Activated CD4-positive, alpha-beta memory T cell treated with anti-CD3 and anti-CD28 coated beads, Interleukin-2, amount 10 ng/mL, durations not matched to agents 7 days and 5 days (primary cell): ENCODE data around the gene ZNF575. TPM values are rescaled to one million over a fixed set of nuclear protein-coding genes. Genes with fewer than 3 reads are reported as not detected.
"Not testable (repeated sequence)": the region's sequence is repeated elsewhere in the genome, so short reads cannot be mapped to it uniquely, and the experiment has no call there.

Experiments
- CTCF ChIA-PET: fragments of 350-600 bp; sonication (Branson Sonifier 250); formaldehyde crosslinking; loops from one replicate; lab custom pipeline; 2021; ENCODE audit warnings: antibody characterized with exemption, inconsistent platforms; lab: Charles Lee
- POLR2A ChIA-PET: fragments of 350-600 bp; sonication (Branson Sonifier 250); formaldehyde crosslinking; loops from one replicate; lab custom pipeline; 2021; ENCODE audit warnings: antibody characterized with exemption; lab: Charles Lee
- DNase-seq: peaks from one replicate; pipeline ENCODE4 v3.0.0-alpha.2; 2020
- H3K27ac Mint-ChIP-seq: one replicate; pipeline ENCODE4 v1.8.0; 2021; ENCODE audit warnings: mild to moderate bottlenecking, mixed read lengths
- H3K27me3 Mint-ChIP-seq: one replicate; pipeline ENCODE4 v1.8.0; 2021; ENCODE audit warnings: mixed read lengths
- H3K36me3 Mint-ChIP-seq: one replicate; pipeline ENCODE4 v1.8.0; 2021; ENCODE audit warnings: low read depth, mixed read lengths
- H3K4me1 Mint-ChIP-seq: one replicate; pipeline ENCODE4 v1.8.0; 2021; ENCODE audit warnings: mixed read lengths
- H3K4me3 Mint-ChIP-seq: one replicate; pipeline ENCODE4 v1.8.0; 2021; ENCODE audit warnings: mild to moderate bottlenecking, mixed read lengths
- H3K9me3 Mint-ChIP-seq: one replicate; pipeline ENCODE4 v1.8.0; 2021; ENCODE audit warnings: mixed read lengths
- total RNA-seq, 2 experiments: library from RNA; stranded (reverse); gene quantifications; one replicate each; pipeline ENCODE4 v1.2.3, GENCODE V29; 2021

The ZNF575 gene
- total RNA-seq, 2 experiments from 2014 or later = 4.1 to 4.8 TPM

DNA sequence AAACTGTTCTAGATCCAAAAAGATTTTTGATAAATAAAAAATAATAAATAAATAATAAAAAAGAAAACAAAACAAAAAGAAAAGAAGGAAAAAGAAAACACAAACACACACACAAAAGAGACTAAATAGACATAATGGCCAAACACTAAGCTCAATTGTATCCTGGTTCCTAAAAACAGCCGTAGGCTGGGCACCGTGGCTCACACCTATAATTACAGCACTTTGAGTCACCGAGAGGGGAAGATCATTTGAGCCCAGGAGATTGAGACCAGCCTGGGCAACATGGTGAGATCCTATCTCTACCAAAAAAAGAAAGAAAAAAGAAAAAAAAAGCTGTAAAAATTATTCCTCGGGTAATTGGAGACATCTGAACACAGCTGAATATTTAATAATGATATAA lies 14.9 kb upstream of the ZNF575 start:
- no peaks in the 10 kb centered on the region for H3K9me3 Mint-ChIP-seq
- H3K27ac Mint-ChIP-seq = no peak overlapping the region
- no peak overlapping the region for H3K4me3 Mint-ChIP-seq
- no peaks in the 10 kb centered on the region for H3K27me3 Mint-ChIP-seq
- ChIA-PET POLR2A (interaction anchor here (1.7 kb wide), 1 partner anchor 14 kb away, joined by 5 read pairs; the partner anchor contains the start of gene PHLDB3), CTCF (interaction anchor here (0.6 to 9.8 kb wide), 12 partner anchors 10 to 1249 kb away, joined by 3 to 198 read pairs (median 14); partner anchors contain the start of genes CIC and PHLDB3)
- peaks cover 14% of the 10 kb centered on the region for H3K4me1 Mint-ChIP-seq
- no peak for DNase-seq
- peaks cover 30% of the 10 kb centered on the region for H3K36me3 Mint-ChIP-seq

GRCh38 chr19:43519436-43520088 lies 13.4 kb upstream of the ZNF575 start:
- Mint-ChIP-seq H3K36me3 (peaks cover 25% of the 10 kb centered on the region), H3K4me1 (peaks cover 19% of the 10 kb centered on the region), H3K4me3 (no peak overlapping the region), H3K27ac (no peak overlapping the region), H3K27me3 (no peaks in the 10 kb centered on the region), H3K9me3 (no peaks in the 10 kb centered on the region)
- ChIA-PET CTCF (interaction anchor here (0.7 to 9.8 kb wide), 26 partner anchors 9 to 1856 kb away, joined by 3 to 198 read pairs (median 6); partner anchors contain the start of genes PHLDB3 and ZNF575), POLR2A (interaction anchor here (0.6 to 2.0 kb wide), 4 partner anchors 13 to 87 kb away, joined by 3 to 15 read pairs (median 6); partner anchors contain the start of gene ZNF575)
- peak; percentile 80 for DNase-seq

- no peak overlapping the region for H3K27ac Mint-ChIP-seq
- H3K36me3 Mint-ChIP-seq = peaks cover 18% of the 10 kb centered on the region
- no peak for DNase-seq
- H3K27me3 Mint-ChIP-seq = no peaks in the 10 kb centered on the region
- ChIA-PET CTCF (interaction anchor here (1.1 to 9.8 kb wide), 3 partner anchors 74 to 92 kb away, joined by 4 to 198 read pairs (median 4); no protein-coding TSS in a partner anchor), POLR2A (no interaction called here)
- no peaks in the 10 kb centered on the region for H3K9me3 Mint-ChIP-seq
- peaks cover 27% of the 10 kb centered on the region for H3K4me1 Mint-ChIP-seq
- no peak overlapping the region for H3K4me3 Mint-ChIP-seq
These were observed 10.1 kb upstream of the ZNF575 start for GRCh38 chr19:43522929-43523328.

GRCh38 chr19:43523696-43524095 lies 9.3 kb upstream of the ZNF575 start:
- H3K27me3 Mint-ChIP-seq, H3K4me3 Mint-ChIP-seq, DNase-seq, H3K27ac Mint-ChIP-seq, H3K9me3 Mint-ChIP-seq: not testable (repeated sequence)
- ChIA-PET POLR2A (interaction anchor here (1.8 to 4.0 kb wide), 2 partner anchors 19 to 85 kb away, joined by 9 to 23 read pairs; partner anchors contain the start of gene PHLDB3), CTCF (interaction anchor here (3.2 to 9.8 kb wide), 3 partner anchors 31 to 93 kb away, joined by 18 to 198 read pairs (median 33); no protein-coding TSS in a partner anchor)
- Mint-ChIP-seq H3K36me3 (peaks cover 18% of the 10 kb centered on the region), H3K4me1 (peaks cover 29% of the 10 kb centered on the region)

- H3K4me3 Mint-ChIP-seq = peak overlapping the region; percentile 94
- H3K27me3 Mint-ChIP-seq = no peaks in the 10 kb centered on the region
- no peaks in the 10 kb centered on the region for H3K9me3 Mint-ChIP-seq
- peak overlapping the region; percentile 79 for H3K27ac Mint-ChIP-seq
- POLR2A ChIA-PET = interaction anchor here (0.9 to 4.0 kb wide), 11 partner anchors 8 to 98 kb away, joined by 3 to 23 read pairs (median 4); partner anchors contain the start of genes IRGQ, PHLDB3, PINLYP and XRCC1
- CTCF ChIA-PET = interaction anchor here (1.3 to 9.8 kb wide), 10 partner anchors 8 to 143 kb away, joined by 4 to 198 read pairs (median 9); partner anchors contain the start of gene ZNF575
- peaks cover 14% of the 10 kb centered on the region for H3K36me3 Mint-ChIP-seq
- DNase-seq = peak; percentile 46
- H3K4me1 Mint-ChIP-seq = peaks cover 24% of the 10 kb centered on the region
These were observed 7.8 kb upstream of the ZNF575 start for GRCh38 chr19:43524922-43525835.

DNA sequence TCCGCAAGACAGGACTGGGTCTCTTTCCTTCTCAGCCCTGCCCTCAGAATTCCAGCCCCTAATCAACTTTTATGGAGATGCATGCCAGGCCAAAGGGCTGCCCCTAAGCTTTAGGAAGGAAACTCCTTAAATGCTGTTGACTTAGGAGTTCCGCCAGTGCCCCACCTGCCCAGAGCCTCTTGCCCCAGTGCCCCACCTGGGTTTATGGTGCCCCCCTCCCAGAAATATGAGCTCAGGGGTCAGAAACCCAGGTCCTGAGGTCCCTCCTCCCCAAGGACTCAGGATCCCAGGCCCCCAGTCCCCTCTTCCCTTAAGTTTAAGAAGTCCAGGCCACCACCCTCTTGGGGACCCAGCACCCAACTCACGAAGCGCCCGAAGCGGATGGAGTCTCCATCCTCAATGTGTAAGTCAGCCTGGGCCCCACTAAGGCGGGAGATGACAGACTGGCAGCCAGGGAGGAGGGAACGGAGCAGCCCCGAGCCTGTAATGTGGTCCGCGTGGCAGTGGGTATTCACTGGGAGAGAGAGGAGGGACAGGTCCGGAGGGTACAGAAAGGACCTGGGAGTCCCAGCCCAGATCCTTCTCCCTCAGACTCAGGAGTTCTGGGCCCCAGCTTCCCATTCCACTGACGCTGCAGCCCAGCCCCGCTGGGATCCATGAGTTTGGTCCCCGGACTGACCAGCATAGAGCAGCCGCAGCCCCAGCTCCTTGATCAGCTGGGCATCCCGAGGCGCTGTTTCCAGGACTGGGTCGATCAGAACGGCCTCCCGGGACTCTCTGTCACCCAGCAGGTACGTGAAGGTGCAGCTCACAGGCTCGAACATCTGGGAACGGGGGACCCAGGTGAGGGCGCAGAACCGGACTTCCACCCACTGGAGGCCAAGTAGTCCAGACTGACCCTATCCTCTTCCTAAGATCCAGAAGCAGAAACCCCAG lies 6.9 kb upstream of the ZNF575 start:
- DNase-seq = peak; percentile 42
- CTCF ChIA-PET = interaction anchor here (1.3 to 9.8 kb wide), 7 partner anchors 29 to 142 kb away, joined by 4 to 198 read pairs (median 18); no protein-coding TSS in a partner anchor
- POLR2A ChIA-PET = interaction anchor here (0.9 to 4.0 kb wide), 5 partner anchors 20 to 87 kb away, joined by 3 to 23 read pairs (median 10); partner anchors contain the start of genes IRGQ, PINLYP, XRCC1 and ZNF576
- H3K4me3 Mint-ChIP-seq = peak overlapping the region; percentile 94
- H3K27ac Mint-ChIP-seq = peak overlapping the region; percentile 79
- H3K36me3 Mint-ChIP-seq = peaks cover 12% of the 10 kb centered on the region
- H3K9me3 Mint-ChIP-seq = no peaks in the 10 kb centered on the region
- peaks cover 24% of the 10 kb centered on the region for H3K4me1 Mint-ChIP-seq
- H3K27me3 Mint-ChIP-seq = no peaks in the 10 kb centered on the region

DNA sequence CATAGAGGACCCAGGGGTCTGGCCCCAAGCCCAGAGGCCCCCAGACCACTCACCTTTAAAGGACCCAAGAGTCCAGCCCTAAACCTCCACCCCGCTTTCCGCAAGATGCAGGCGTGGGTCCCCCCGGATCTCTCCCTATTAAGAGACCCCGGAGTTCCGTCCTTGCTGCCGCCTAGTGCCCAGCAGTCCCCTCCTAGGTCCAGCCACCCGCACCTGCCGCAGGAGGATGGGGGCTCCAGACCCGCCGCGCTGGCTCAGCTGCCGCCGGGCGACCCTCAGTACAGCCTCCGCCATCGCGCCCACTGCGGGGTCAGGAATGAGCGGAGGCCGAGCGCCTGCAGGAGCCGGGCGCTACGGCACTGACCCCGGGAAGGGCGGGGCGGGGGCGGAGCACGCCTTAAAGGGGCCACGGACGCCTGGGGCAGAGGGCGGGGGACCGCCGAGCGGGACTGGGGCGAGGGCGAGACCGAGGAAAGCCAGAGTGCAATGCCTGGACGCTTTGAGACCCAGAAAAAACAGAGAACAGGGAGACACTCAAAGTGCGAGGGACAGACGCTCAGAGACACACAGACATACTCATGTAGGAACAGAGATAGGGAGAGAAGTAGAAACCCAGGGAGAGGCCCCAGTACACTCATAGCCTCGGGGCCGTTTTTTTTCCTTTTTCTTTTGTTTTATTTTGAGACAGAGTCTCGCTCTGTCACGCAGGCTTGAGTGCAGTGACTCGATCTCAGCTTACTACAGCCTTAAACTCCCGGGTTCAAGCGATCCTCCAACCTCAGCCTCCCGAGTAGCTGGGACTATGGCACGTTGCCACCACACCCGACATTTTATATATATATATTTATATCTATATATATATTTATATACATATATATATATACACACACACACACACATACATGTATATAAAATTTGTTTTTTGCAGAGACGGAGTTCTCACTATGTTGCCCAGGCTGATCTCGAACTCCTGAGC lies 5.8 kb upstream of the ZNF575 start, which contains the start of gene ETHE1:
TSS of gene ETHE1 (minus strand) at position 318 of the 976 bp plus-strand sequence. CDS start at position 294, 24 bp downstream.
- peak within 1 kb of the TSS; percentile 94 for H3K4me3 Mint-ChIP-seq
- POLR2A ChIA-PET = interaction anchor here (1.3 to 4.0 kb wide), 7 partner anchors 23 to 88 kb away, joined by 4 to 23 read pairs (median 8); partner anchors contain the start of genes IRGQ, PHLDB3, PINLYP and XRCC1
- CTCF ChIA-PET = interaction anchor here (1.0 to 9.8 kb wide), 10 partner anchors 8 to 141 kb away, joined by 3 to 198 read pairs (median 12); no protein-coding TSS in a partner anchor
- peak; percentile 83 for DNase-seq
- peaks cover 12% of the 10 kb centered on the region for H3K36me3 Mint-ChIP-seq
- H3K4me1 Mint-ChIP-seq = peaks cover 28% of the 10 kb centered on the region
- H3K27me3 Mint-ChIP-seq = no peaks in the 10 kb centered on the region
- H3K9me3 Mint-ChIP-seq = no peaks in the 10 kb centered on the region
- H3K27ac Mint-ChIP-seq = peak within 1 kb of the TSS; percentile 79

- H3K27me3 Mint-ChIP-seq = no peaks in the 10 kb centered on the region
- ChIA-PET POLR2A (interaction anchor here (0.9 to 2.3 kb wide), 5 partner anchors 23 to 89 kb away, joined by 3 to 10 read pairs (median 5); partner anchors contain the start of genes IRGQ, PHLDB3 and ZNF576), CTCF (interaction anchor here (0.6 to 2.9 kb wide), 11 partner anchors 8 to 239 kb away, joined by 3 to 23 read pairs (median 4); no protein-coding TSS in a partner anchor)
- peaks cover 8% of the 10 kb centered on the region for H3K36me3 Mint-ChIP-seq
- H3K9me3 Mint-ChIP-seq = no peaks in the 10 kb centered on the region
- H3K27ac Mint-ChIP-seq = peak overlapping the region; percentile 64
- DNase-seq = no peak
- peak overlapping the region; percentile 54 for H3K4me3 Mint-ChIP-seq
- H3K4me1 Mint-ChIP-seq = peaks cover 34% of the 10 kb centered on the region
These were observed 4.9 kb upstream of the ZNF575 start for GRCh38 chr19:43527860-43528622.

GRCh38 chr19:43532571-43532961 lies 422 bp upstream of the ZNF575 start:
- Mint-ChIP-seq H3K27ac (peak overlapping the region; percentile 98), H3K36me3 (peaks cover 12% of the 10 kb centered on the region), H3K9me3 (no peaks in the 10 kb centered on the region), H3K4me1 (peaks cover 30% of the 10 kb centered on the region), H3K27me3 (no peaks in the 10 kb centered on the region), H3K4me3 (peak overlapping the region; percentile 86)
- CTCF ChIA-PET = interaction anchor here (1.0 to 3.7 kb wide), 9 partner anchors 8 to 137 kb away, joined by 3 to 27 read pairs (median 7); partner anchors contain the start of gene PLAUR
- DNase-seq = no peak
- POLR2A ChIA-PET = interaction anchor here (0.6 to 3.0 kb wide), 18 partner anchors 8 to 221 kb away, joined by 3 to 27 read pairs (median 4); partner anchors contain the start of genes IRGQ, PHLDB3, PINLYP and SMG9
